Prostate gland (tissue), 2 donors: ENCODE results near the gene APBA1. TPM values are rescaled to one million over a fixed set of nuclear protein-coding genes. Genes with fewer than 3 reads are reported as not detected.

ENCODE experiments used
- DNase-seq: peaks from one replicate; pipeline ENCODE4 v3.0.0-alpha.2; 2019; ENCODE audit warnings: low spot score
- H3K27ac ChIP-seq, 2 donors: fragments of 200-600 bp; sonication (generic); 2 replicates each; pipeline ENCODE4 v1.5.1; 2017 to 2019
- H3K27me3 ChIP-seq: fragments of 200-600 bp; sonication (generic); replicated peaks from 2 replicates; pipeline ENCODE4 v1.5.1; 2019; ENCODE audit not compliant: insufficient read depth
- H3K36me3 ChIP-seq, 2 donors: fragments of 200-600 bp; sonication (generic); 1 replicate in 1 of 2; 2 replicates in 1 of 2; pipeline versions ENCODE4 v1.5.1 to v1.8.1; 2017 to 2019
- H3K4me1 ChIP-seq: fragments of 200-600 bp; sonication (generic); replicated peaks from 2 replicates; pipeline ENCODE4 v1.5.1; 2019
- H3K4me3 ChIP-seq, 2 donors: fragments of 200-600 bp; sonication (generic); 2 replicates each; pipeline ENCODE4 v1.5.1; 2017 to 2019
- H3K9me3 ChIP-seq: fragments of 200-600 bp; sonication (generic); 2 replicates; pipeline ENCODE4 v1.5.1; 2017
- CTCF ChIP-seq, 4 experiments: fragments of 200-600 bp in 2 of 4; fragments of 450-650 bp in 2 of 4; sonication (generic) in 2 of 4; IDR thresholded peaks; 1 replicate in 3 of 4; 2 replicates in 1 of 4; pipeline ENCODE4 v1.5.1; 2016 to 2019; ENCODE audit warnings: antibody characterized with exemption in 4 of 4, mild to moderate bottlenecking in 2 of 4, moderate library complexity in 2 of 4
- POLR2A ChIP-seq: fragments of 450-650 bp; IDR thresholded peaks from one replicate; pipeline ENCODE4 v1.6.1; 2016; ENCODE audit warnings: antibody characterized with exemption, mild to moderate bottlenecking
- POLR2AphosphoS5 ChIP-seq: sonication (generic); formaldehyde crosslinking; IDR thresholded peaks from one replicate; pipeline ENCODE4 v1.6.1; 2017; ENCODE audit warnings: antibody characterized with exemption
- WGBS: methylation state at CpG from one replicate; pipeline ENCODE4 v1.1.5; 2018; 5-methylcytosine and 5-hydroxymethylcytosine counted together
- intact Hi-C: fragments of 100-400 bp; cut with DNase I; formaldehyde crosslinking; loops from one replicate; pipeline ENCODE4 v1.14.2; 2022
- total RNA-seq, 2 donors: library from RNA; depleted of rRNA; stranded (reverse); fragments of >200 nt; gene quantifications; one replicate each; pipeline ENCODE4 v1.1.0, GENCODE V29; 2016

Gene APBA1
- total RNA-seq, 2 donors from 2014 or later = 2.2 to 7.5 TPM

GRCh38 chr9:69678843-69679538 is 6.8 kb upstream of the APBA1 start:
- no peak for DNase-seq
- Histone ChIP-seq H3K27me3 (no peaks in the 10 kb centered on the region), H3K36me3 (no peaks in the 10 kb centered on the region), H3K27ac (no peak overlapping the region), H3K4me1 (no peaks in the 10 kb centered on the region), H3K9me3 (no peaks in the 10 kb centered on the region), H3K4me3 (no peak overlapping the region)
- WGBS = 40% methylated on average over 4 of the region's 4 CpGs
- intact Hi-C loops = loop anchor here (10.0 kb wide), 2 partner anchors 76 to 254 kb away; no protein-coding TSS in a partner anchor
- no peak for TF ChIP-seq POLR2A
- TF ChIP-seq CTCF (IDR thresholded peaks at IDR 0.05) = no peak
- TF ChIP-seq POLR2AphosphoS5 = no peak

GRCh38 chr9:69677931-69678330 is 5.8 kb upstream of the APBA1 start:
- no peaks in the 10 kb centered on the region for H3K9me3 ChIP-seq
- H3K36me3 ChIP-seq = no peaks in the 10 kb centered on the region
- no peak overlapping the region for H3K4me3 ChIP-seq
- intact Hi-C loops = loop anchor here (10.0 kb wide), 2 partner anchors 77 to 253 kb away; no protein-coding TSS in a partner anchor
- no peak overlapping the region for H3K27ac ChIP-seq
- H3K27me3 ChIP-seq = no peaks in the 10 kb centered on the region
- DNase-seq = no peak
- TF ChIP-seq CTCF (IDR thresholded peaks at IDR 0.05) (no peak), POLR2A (no peak), POLR2AphosphoS5 (no peak)
- H3K4me1 ChIP-seq = peaks cover 4% of the 10 kb centered on the region
- WGBS = 81% methylated on average over 5 of the region's 5 CpGs

- intact Hi-C loops = loop anchor here (10.0 kb wide), 2 partner anchors 79 to 251 kb away; no protein-coding TSS in a partner anchor
Measured at GRCh38 chr9:69675563-69675962, 3.4 kb upstream of the APBA1 start.

GRCh38 chr9:69674716-69675438 is 2.7 kb upstream of the APBA1 start:
- Histone ChIP-seq H3K27ac (no peak overlapping the region), H3K4me1 (peaks cover 4% of the 10 kb centered on the region), H3K9me3 (no peaks in the 10 kb centered on the region), H3K36me3 (no peaks in the 10 kb centered on the region), H3K4me3 (no peak overlapping the region), H3K27me3 (no peaks in the 10 kb centered on the region)
- intact Hi-C loops = loop anchor here (5.0 to 10.0 kb wide), 4 partner anchors 80 to 250 kb away; no protein-coding TSS in a partner anchor
- no peak for TF ChIP-seq CTCF (IDR thresholded peaks at IDR 0.05)
- no peak for TF ChIP-seq POLR2A
- no peak for TF ChIP-seq POLR2AphosphoS5
- WGBS = 28% methylated on average over 3 of the region's 3 CpGs
- no peak for DNase-seq

More at GRCh38 chr9:69675563-69675962, 3.4 kb upstream of the APBA1 start:
- H3K4me3 ChIP-seq = no peak overlapping the region
- H3K27ac ChIP-seq = no peak overlapping the region
- no peaks in the 10 kb centered on the region for H3K9me3 ChIP-seq
- TF ChIP-seq POLR2AphosphoS5 (no peak), CTCF (IDR thresholded peaks at IDR 0.05) (no peak), POLR2A (no peak)
- 77% methylated on average over 3 of the region's 3 CpGs for WGBS
- no peaks in the 10 kb centered on the region for H3K36me3 ChIP-seq
- peaks cover 4% of the 10 kb centered on the region for H3K4me1 ChIP-seq
- DNase-seq = no peak
- H3K27me3 ChIP-seq = no peaks in the 10 kb centered on the region
